H9 (cell line): Measurements from ENCODE around the gene PTPRH. TPM values are rescaled to one million over a fixed set of nuclear protein-coding genes. Genes with fewer than 3 reads are reported as not detected.

Source experiments
- DNase-seq: peaks from one replicate; pipeline ENCODE4 v3.0.0-alpha.2; 2017
- H2AFZ ChIP-seq: one replicate; pipeline ENCODE4 v1.6.1; 2013; ENCODE audit warnings: mild to moderate bottlenecking, low read length, control low read depth, moderate library complexity
- H2AK5ac ChIP-seq: 2 replicates; pipeline ENCODE4 v1.6.1; 2013; ENCODE audit warnings: low read length, control low read depth, mixed read lengths; ENCODE audit not compliant: insufficient read length
- H2BK120ac ChIP-seq: one replicate; pipeline ENCODE4 v1.6.1; 2013; ENCODE audit warnings: low read depth, mild to moderate bottlenecking, low read length, control low read depth, inconsistent platforms; ENCODE audit not compliant: poor library complexity, severe bottlenecking
- H2BK12ac ChIP-seq: 2 replicates; pipeline ENCODE4 v1.6.1; 2013; ENCODE audit warnings: low read length, control low read depth, mixed read lengths, low read depth; ENCODE audit not compliant: insufficient read length
- H2BK15ac ChIP-seq: 2 replicates; pipeline ENCODE4 v1.6.1; 2013; ENCODE audit warnings: low read depth, low read length, control low read depth
- H2BK20ac ChIP-seq: one replicate; pipeline ENCODE4 v1.6.1; 2013; ENCODE audit warnings: low read depth, mild to moderate bottlenecking, low read length, control low read depth, inconsistent platforms; ENCODE audit not compliant: poor library complexity, severe bottlenecking
- H2BK5ac ChIP-seq: 2 replicates; pipeline ENCODE4 v1.6.1; 2013; ENCODE audit warnings: low read length, control low read depth, mixed read lengths; ENCODE audit not compliant: insufficient read length
- H3K14ac ChIP-seq: 2 replicates; pipeline ENCODE4 v1.6.1; 2013; ENCODE audit warnings: low read length, control low read depth; ENCODE audit not compliant: insufficient read depth
- H3K18ac ChIP-seq: 2 replicates; pipeline ENCODE4 v1.6.1; 2013; ENCODE audit warnings: low read depth, mild to moderate bottlenecking, mixed read lengths, low read length, control low read depth; ENCODE audit not compliant: insufficient read length
- H3K23ac ChIP-seq: 2 replicates; pipeline ENCODE4 v1.6.1; 2013; ENCODE audit warnings: low read length, control low read depth, mixed read lengths, low read depth; ENCODE audit not compliant: insufficient read length
- H3K23me2 ChIP-seq: 2 replicates; pipeline ENCODE4 v1.6.1; 2013; ENCODE audit warnings: low read depth, mild to moderate bottlenecking, mixed read lengths, low read length, control low read depth; ENCODE audit not compliant: insufficient read length, poor library complexity, severe bottlenecking
- H3K27ac ChIP-seq: 2 replicates; pipeline ENCODE4 v1.5.1; 2013; ENCODE audit warnings: low read length, control low read depth, mixed read lengths, low read depth; ENCODE audit not compliant: insufficient read length
- H3K27me3 ChIP-seq: 2 replicates; pipeline ENCODE4 v1.6.1; 2013; ENCODE audit warnings: low read length, control low read depth, inconsistent platforms; ENCODE audit not compliant: insufficient read depth
- H3K4ac ChIP-seq: 2 replicates; pipeline ENCODE4 v1.6.1; 2013; ENCODE audit warnings: low read depth, mild to moderate bottlenecking, control low read depth, inconsistent platforms, low read length, moderate library complexity
- H3K4me1 ChIP-seq: 2 replicates; pipeline ENCODE4 v1.6.1; 2013; ENCODE audit warnings: low read length, control low read depth, inconsistent platforms; ENCODE audit not compliant: insufficient read depth
- H3K4me2 ChIP-seq: 2 replicates; pipeline ENCODE4 v1.6.1; 2013; ENCODE audit warnings: low read length, control low read depth, mixed read lengths; ENCODE audit not compliant: insufficient read length, insufficient read depth
- H3K56ac ChIP-seq: 2 replicates; pipeline ENCODE4 v1.6.1; 2013; ENCODE audit warnings: low read depth, mild to moderate bottlenecking, mixed read lengths, low read length, control low read depth; ENCODE audit not compliant: insufficient read length
- H3K79me1 ChIP-seq: 2 replicates; pipeline ENCODE4 v1.6.1; 2013; ENCODE audit warnings: low read depth, mild to moderate bottlenecking, moderate library complexity, low read length, control low read depth, inconsistent platforms; ENCODE audit not compliant: insufficient read depth, poor library complexity, severe bottlenecking
- H3K79me2 ChIP-seq: 2 replicates; pipeline ENCODE4 v1.6.1; 2013; ENCODE audit warnings: low read length, control low read depth, inconsistent platforms; ENCODE audit not compliant: insufficient read depth
- H3K9ac ChIP-seq: 2 replicates; pipeline ENCODE4 v1.6.1; 2013; ENCODE audit warnings: low read length, control low read depth, mixed read lengths; ENCODE audit not compliant: insufficient read length; ENCODE audit errors: extremely low read depth
- H3K9me3 ChIP-seq: one replicate; pipeline ENCODE4 v1.6.1; 2013; ENCODE audit warnings: low read depth, low read length, inconsistent platforms; ENCODE audit not compliant: control insufficient read depth
- H3T11ph ChIP-seq: one replicate; pipeline ENCODE4 v1.6.1; 2013; ENCODE audit warnings: mild to moderate bottlenecking, low read length, control low read depth, inconsistent platforms
- H4K20me1 ChIP-seq: one replicate; pipeline ENCODE4 v1.6.1; 2013; ENCODE audit not compliant: control insufficient read depth, insufficient read length, insufficient read depth
- H4K5ac ChIP-seq: 2 replicates; pipeline ENCODE4 v1.6.1; 2013; ENCODE audit warnings: low read depth, mild to moderate bottlenecking, mixed read lengths, low read length, control low read depth; ENCODE audit not compliant: insufficient read length
- H4K8ac ChIP-seq: replicated peaks from 2 replicates; pipeline ENCODE4 v1.6.1; 2013; ENCODE audit warnings: low read length, control low read depth, mixed read lengths, low read depth; ENCODE audit not compliant: insufficient read length
- H4K91ac ChIP-seq: 2 replicates; pipeline ENCODE4 v1.6.1; 2013; ENCODE audit warnings: low read depth, mild to moderate bottlenecking, moderate library complexity, mixed read lengths, low read length, control low read depth; ENCODE audit not compliant: insufficient read length
- H3K27ac Mint-ChIP-seq, 3 experiments: 2 replicates in 2 of 3; 3 replicates in 1 of 3; pipeline ENCODE4 v1.8.0; 2020 to 2021; ENCODE audit warnings: mixed read lengths in 3 of 3, mild to moderate bottlenecking in 1 of 3, moderate library complexity in 1 of 3
- H3K27me3 Mint-ChIP-seq: 2 replicates; pipeline ENCODE4 v1.8.0; 2021; ENCODE audit warnings: low read depth, mild to moderate bottlenecking, moderate library complexity, mixed read lengths
- H3K36me3 Mint-ChIP-seq, 3 experiments: 2 replicates in 2 of 3; 3 replicates in 1 of 3; pipeline ENCODE4 v1.8.0; 2020 to 2021; ENCODE audit warnings: low read depth in 3 of 3, mixed read lengths in 3 of 3; ENCODE audit not compliant: insufficient read depth in 1 of 3
- H3K4me1 Mint-ChIP-seq, 2 experiments: 2 replicates each; pipeline ENCODE4 v1.8.0; 2020; ENCODE audit warnings: mixed read lengths in 2 of 2
- H3K4me3 Mint-ChIP-seq, 2 experiments: 2 replicates in 1 of 2; 3 replicates in 1 of 2; pipeline ENCODE4 v1.8.0; 2020 to 2021; ENCODE audit warnings: mild to moderate bottlenecking in 2 of 2, mixed read lengths in 2 of 2, moderate library complexity in 1 of 2
- H3K9me3 Mint-ChIP-seq, 2 experiments: 2 replicates in 1 of 2; 3 replicates in 1 of 2; pipeline ENCODE4 v1.8.0; 2020; ENCODE audit warnings: mild to moderate bottlenecking in 2 of 2, mixed read lengths in 2 of 2, moderate library complexity in 1 of 2
- WGBS: extraction: QIAGEN DNeasy Blood & Tissue Kit; methylation state at CpG from one replicate; pipeline ENCODE4 v1.1.7; 2013; ENCODE audit warnings: missing lambda C conversion rate, low lambda C conversion rate, mixed read lengths; ENCODE audit not compliant: insufficient read length; ENCODE audit errors: extremely low coverage; 5-methylcytosine and 5-hydroxymethylcytosine counted together
- total RNA-seq: library from RNA; stranded (reverse); gene quantifications from 2 replicates; pipeline ENCODE4 v1.2.1, GENCODE V29; 2021
- TF ChIP-seq, protein P1 (sequence below): fragments of 200-600 bp; sonication (generic); conservative IDR thresholded peaks from 3 replicates; pipeline ENCODE4 v1.8.0; 2021; ENCODE audit warnings: antibody characterized with exemption, mild to moderate bottlenecking

The PTPRH gene
- total RNA-seq, 1 experiment from 2014 or later, result 0.24 TPM

- Mint-ChIP-seq H3K4me3 (peak overlapping the region in 1 of 2 experiments; percentile 32; a peak in 2 of 5 replicates), H3K27ac (no peak overlapping the region), H3K27me3 (peaks cover 2% of the 10 kb centered on the region; the same call in 1 of the 2 replicates), H3K9me3 (no peaks in the 10 kb centered on the region), H3K4me1 (peaks cover 9 to 28% of the 10 kb centered on the region in 2 experiments), H3K36me3 (peaks cover 16 to 53% (median 30%) of the 10 kb centered on the region in 3 experiments)
- H4K8ac ChIP-seq, result no peak overlapping the region
- H3K4me2 ChIP-seq, result no peak overlapping the region
- H3K4me1 ChIP-seq, result no peaks in the 10 kb centered on the region; the same call in 1 of the 2 replicates
- peak; percentile 55 for DNase-seq
- H3T11ph ChIP-seq, result no peak overlapping the region
- no peaks in the 10 kb centered on the region for H3K9me3 ChIP-seq
- no peak overlapping the region for H3K56ac ChIP-seq
- no peaks in the 10 kb centered on the region for H3K23me2 ChIP-seq
- no peak overlapping the region for H3K4ac ChIP-seq
- no peaks in the 10 kb centered on the region for H4K20me1 ChIP-seq
- no peak overlapping the region for H4K91ac ChIP-seq
- no peak overlapping the region for H3K9ac ChIP-seq
- no peak overlapping the region for H2BK15ac ChIP-seq
- no peak overlapping the region for H3K18ac ChIP-seq
- TF ChIP-seq, protein P1, sequence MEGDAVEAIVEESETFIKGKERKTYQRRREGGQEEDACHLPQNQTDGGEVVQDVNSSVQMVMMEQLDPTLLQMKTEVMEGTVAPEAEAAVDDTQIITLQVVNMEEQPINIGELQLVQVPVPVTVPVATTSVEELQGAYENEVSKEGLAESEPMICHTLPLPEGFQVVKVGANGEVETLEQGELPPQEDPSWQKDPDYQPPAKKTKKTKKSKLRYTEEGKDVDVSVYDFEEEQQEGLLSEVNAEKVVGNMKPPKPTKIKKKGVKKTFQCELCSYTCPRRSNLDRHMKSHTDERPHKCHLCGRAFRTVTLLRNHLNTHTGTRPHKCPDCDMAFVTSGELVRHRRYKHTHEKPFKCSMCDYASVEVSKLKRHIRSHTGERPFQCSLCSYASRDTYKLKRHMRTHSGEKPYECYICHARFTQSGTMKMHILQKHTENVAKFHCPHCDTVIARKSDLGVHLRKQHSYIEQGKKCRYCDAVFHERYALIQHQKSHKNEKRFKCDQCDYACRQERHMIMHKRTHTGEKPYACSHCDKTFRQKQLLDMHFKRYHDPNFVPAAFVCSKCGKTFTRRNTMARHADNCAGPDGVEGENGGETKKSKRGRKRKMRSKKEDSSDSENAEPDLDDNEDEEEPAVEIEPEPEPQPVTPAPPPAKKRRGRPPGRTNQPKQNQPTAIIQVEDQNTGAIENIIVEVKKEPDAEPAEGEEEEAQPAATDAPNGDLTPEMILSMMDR, result no peak
- no peak overlapping the region for H2BK12ac ChIP-seq
- no peak overlapping the region for H3K14ac ChIP-seq
- H3K23ac ChIP-seq, result no peak overlapping the region
- peaks cover 3% of the 10 kb centered on the region for H3K79me1 ChIP-seq
- no peak overlapping the region for H2BK5ac ChIP-seq
- WGBS, result no CpG with 5 or more reads among the region's 21 CpGs
- H2AFZ ChIP-seq, result no peak overlapping the region
- no peak overlapping the region for H2AK5ac ChIP-seq
- H2BK120ac ChIP-seq, result no peak overlapping the region
- H3K27me3 ChIP-seq, result no peaks in the 10 kb centered on the region
- no peak overlapping the region for H3K27ac ChIP-seq
- no peak overlapping the region for H4K5ac ChIP-seq
- no peak overlapping the region for H2BK20ac ChIP-seq
- H3K79me2 ChIP-seq, result no peaks in the 10 kb centered on the region
Measured at GRCh38 chr19:55141696-55142095, 67.6 kb downstream of the PTPRH start.
